SIG-M5 (cell line): ENCODE data around the gene SERPINE2.
"Not testable (repeated sequence)": the region's sequence is repeated elsewhere in the genome, so short reads cannot be mapped to it uniquely, and the experiment has no call there.

Source experiments
- DNase-seq: peaks from one replicate; lab custom pipeline; 2025; lab: John Stamatoyannopoulos, UW

Gene SERPINE2

DNA sequence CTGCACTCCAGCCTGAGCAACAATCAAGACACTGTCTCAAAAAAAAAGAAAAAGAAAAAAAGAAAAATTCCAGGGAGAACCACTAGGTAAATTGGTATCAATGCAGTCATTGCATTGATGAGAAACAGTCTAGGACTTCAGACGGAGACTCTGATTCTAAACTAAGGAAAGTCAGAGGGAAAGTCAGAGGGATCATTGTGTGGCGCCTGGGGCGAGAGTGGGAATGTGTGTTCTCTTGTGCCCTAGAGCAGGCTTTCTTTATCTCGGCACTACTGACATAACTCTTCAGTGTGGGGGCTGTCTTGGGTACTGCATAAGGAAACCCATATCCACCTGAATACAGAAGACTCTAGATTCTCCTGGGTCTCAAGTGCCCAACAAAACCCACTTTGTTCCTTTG, 24.8 kb downstream of the SERPINE2 start:
- no peak for DNase-seq

DNA sequence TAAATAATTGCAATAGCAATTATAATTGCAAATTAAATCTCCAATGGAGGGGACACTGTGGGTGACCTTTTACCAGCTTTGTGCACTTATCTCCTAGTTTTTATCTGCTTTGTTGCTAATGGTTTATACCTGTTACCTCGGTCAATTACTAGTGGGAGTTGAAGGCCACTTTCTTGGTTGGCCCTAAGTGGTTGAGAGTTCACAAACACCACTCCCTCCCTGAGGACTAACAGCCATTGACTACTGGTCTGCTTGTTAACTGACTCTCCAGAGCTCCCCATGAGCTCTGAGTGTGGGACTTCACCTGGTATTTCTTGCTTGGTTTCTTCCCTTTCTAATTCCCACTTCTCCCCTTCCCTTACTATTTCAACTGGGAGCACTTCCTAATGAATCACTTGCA, 27.2 kb downstream of the SERPINE2 start:
- no peak for DNase-seq

DNA sequence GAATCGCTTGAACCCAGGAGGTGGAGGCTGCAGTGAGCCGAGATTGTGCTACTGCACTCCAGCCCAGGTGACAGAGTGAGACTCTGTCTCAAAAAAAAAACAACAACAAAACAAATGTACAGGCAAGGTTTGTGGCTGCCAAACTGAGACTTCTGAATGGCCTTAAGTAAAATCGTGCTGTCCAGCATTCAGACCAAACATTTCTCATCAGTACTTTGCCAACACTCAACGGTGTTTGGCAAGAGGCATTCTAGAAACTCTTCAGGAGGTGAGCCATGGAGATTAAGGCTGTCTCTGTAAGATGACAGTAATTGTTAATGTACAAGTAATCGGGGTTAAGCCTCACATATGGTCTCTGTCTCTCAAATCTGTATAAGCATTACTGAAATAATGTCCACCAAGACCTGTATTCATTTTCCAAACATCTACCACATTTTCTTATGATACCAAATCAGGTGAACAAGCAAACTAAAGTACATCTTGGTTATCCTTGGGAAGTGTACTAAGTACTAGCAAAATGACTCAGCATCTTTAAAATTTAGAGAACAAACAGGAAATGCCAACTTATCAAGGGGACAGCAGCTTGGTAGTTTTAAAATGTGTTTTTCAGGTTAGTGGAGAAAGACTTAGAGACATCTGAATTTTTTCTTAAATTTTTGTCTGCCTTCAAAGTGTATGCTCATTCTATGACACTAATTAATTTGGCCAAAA, 29.3 kb downstream of the SERPINE2 start:
- DNase-seq: no peak

- DNase-seq: no peak
Measured at GRCh38 chr2:224008702-224009261, 30.3 kb downstream of the SERPINE2 start.

DNA sequence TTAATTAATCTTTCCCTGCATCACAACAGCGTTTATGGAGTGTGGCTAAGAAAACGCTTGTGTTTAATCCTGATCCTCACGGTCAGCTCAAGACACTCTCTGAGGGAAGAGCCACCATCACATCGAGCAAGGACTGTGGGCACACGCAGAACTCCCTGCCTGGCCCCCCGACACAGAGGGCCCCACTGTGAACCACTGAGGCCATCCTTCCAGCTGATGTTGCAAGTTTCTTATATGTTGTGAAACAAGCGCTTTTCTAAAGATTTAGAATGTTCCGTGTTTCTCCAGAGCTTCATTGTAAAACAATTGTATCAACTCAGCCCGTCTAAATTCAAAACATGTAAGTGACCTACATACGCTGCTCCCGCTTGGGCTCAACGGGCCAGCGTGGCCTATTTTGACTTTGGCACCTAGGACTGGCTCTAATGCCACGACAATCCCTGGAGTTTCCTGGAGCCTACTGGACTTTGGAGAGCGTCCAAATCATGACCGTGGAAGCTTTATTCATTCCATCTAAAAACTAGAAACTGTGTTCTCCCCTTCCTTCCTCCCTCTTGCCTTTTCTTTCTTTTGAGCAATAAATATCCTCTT, 34.9 kb downstream of the SERPINE2 start:
- no peak for DNase-seq

DNA sequence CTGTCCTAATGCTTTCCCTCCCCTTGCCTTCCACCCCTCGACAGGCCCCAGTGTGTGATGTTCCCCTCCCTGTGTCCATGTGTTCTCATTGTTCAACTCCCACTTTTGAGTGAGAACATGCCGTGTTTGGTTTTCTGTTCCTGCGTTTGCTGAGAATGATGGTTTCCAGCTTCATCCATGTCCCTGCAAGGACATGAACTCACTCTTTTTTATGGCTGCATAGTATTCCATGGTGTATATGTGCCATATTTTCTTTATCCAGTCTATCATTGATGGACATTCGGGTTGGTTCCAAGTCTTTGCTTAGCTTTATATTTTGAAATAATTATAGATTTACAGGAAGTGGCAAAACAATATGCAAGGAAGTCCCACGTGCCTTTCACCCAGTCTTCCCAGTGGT, 38.4 kb downstream of the SERPINE2 start:
- not testable (repeated sequence) for DNase-seq

GRCh38 chr2:223999862-224000261, 39.2 kb downstream of the SERPINE2 start:
- no peak for DNase-seq

- DNase-seq: no peak
Measured at GRCh38 chr2:223998948-223999347, 40.1 kb downstream of the SERPINE2 start.

DNA sequence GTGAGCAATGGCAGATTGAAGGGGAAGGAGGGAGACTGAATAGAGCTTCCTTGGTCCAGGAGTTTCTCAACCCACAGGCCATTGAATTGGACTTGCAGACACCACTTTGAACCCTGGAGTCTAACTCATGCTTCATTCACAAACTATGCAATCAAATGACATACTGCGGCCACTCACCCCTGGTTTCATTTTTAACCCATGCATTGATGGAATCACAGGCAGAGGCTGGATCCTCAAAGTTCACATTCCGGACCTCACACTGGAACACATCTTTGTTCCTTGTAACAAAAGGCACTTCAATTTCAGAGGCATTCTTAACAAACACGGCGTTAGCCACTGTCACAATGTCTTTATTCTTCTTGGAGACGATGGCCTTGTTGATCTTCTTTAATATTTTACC, 41.1 kb downstream of the SERPINE2 start:
- no peak for DNase-seq

GRCh38 chr2:223996391-223996790, 42.7 kb downstream of the SERPINE2 start:
- no peak for DNase-seq

GRCh38 chr2:223995569-223995968, 43.5 kb downstream of the SERPINE2 start:
- DNase-seq: no peak

DNA sequence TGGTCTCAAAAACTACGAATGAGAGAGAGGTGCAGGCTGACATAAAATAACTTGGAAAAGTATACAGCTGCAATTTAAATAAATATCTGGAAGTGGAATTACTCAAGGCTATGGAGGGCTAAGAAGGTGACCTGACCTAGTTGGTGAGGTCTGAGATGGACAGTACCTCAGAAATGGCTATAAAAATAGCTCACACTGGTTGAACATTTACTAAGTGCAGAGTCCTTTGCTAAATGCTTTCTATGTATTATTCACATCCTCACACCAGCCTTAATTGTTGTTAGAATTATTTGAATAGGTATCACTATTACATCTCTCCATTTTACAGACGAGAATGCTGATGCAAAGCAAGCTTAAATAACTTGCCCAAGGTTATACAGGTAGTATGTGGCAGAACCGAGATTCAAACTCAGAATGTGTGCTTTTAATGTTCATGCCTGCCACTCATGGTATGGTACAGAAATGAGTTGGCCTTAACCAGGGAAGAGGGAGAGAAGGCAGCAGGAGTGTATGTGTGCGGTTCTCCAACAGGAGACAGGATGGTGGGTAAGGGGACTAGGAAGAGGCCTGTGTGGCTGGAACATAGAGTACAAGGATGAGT, 44.4 kb downstream of the SERPINE2 start:
- DNase-seq: no peak

DNA sequence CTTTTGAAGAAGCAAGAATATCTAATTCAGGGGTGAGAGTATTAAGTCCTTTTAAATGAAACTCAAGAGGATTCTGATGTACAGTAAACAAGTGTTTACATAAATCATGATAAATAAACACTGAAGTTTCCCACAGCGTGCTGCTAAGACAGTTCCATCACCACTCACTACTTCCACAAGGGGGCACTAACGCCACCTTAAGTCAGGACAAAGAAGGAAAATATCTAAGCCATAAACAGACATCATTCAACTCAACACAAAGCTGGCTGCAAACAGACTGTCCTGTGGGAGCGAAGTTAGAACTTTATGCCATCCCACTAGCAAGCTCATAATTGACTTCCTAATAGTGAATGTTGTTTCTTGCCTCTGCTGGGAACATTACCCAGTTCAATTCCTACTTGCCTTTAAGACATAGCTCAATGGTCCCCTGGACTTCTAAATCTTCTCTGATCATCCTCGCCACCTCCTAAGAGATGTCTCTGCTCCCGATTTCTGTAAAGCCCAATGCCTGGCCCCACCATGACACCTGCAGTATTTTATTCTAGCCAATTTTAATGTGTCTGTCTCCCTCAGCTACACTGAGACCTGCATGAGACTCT, 45.4 kb downstream of the SERPINE2 start:
- no peak for DNase-seq

DNA sequence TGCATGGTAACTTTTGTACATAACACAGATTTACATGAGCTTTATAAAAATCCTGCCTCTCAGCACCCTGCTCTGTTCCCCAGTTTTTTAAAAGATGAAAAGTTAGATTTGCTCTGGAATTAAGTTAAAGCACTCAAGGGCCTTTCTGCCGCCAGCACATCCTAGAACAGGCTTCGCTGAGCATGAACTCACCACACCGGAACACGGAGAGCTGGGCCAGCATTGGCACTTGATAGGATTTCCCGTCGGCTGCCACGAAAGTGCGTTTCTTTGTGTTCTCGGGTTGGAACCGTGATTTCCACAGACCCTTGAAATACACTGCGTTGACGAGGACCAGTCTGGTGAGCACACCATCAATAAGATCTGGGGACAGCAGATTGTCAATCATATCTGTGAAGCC, 47.5 kb downstream of the SERPINE2 start:
- DNase-seq: no peak

- DNase-seq: no peak
Measured at GRCh38 chr2:223989856-223990232, 49.2 kb downstream of the SERPINE2 start.

DNA sequence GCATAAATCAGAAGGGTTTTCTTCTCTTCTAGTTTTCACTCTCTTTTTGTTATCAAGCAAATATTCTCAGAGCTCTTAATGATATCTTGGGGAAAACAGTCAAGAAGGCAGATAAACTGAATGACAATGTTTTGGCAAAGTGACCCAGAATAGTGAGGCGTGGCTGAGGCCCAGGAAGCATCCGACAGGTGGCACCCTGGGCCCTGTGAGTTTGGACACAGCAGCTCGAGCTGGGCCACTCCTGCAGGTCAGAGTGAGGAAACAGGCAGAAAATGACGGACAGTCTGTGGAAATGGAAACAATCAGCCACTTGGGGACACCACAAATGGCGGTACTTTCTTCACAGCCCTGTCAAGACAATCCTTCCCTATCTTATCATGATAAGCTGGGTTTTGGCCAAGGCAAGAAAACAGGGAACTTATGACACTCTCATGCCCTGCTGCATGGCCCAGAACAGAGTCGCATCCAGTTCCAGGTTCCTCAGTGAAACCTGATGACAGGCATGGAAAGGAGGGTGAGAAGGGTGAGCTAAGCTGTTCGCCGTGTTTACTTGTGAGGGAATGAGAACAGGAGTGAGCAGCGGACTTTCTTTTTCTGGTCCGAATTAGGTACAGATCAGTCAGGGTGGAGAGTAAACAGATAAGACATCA, 49.8 kb downstream of the SERPINE2 start:
- DNase-seq: no peak

DNA sequence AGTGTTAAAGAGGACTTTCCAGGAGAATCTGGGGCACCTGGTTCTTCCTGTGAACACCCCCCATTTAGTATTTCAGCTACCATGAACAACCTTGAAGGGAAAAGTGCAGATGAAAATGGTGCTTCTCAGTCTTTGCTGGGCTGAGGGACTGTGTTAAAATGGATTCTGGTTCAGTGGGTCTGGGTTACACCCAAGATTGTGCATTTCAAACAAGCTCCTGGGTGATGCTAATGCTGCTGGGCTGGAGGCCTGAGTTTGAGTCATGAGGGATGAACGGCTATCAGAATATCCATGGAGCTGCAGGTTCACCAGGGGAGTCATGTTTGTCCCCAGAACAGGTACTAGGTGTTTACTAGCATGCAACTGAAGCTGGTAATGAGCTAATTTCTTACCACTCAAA, 57.8 kb downstream of the SERPINE2 start:
- DNase-seq: no peak

GRCh38 chr2:223980803-223981202, 58.3 kb downstream of the SERPINE2 start:
- no peak for DNase-seq

GRCh38 chr2:223980397-223980735, 58.7 kb downstream of the SERPINE2 start:
- DNase-seq: no peak

- no peak for DNase-seq
Measured at GRCh38 chr2:223979730-223980396, 59.2 kb downstream of the SERPINE2 start.

DNA sequence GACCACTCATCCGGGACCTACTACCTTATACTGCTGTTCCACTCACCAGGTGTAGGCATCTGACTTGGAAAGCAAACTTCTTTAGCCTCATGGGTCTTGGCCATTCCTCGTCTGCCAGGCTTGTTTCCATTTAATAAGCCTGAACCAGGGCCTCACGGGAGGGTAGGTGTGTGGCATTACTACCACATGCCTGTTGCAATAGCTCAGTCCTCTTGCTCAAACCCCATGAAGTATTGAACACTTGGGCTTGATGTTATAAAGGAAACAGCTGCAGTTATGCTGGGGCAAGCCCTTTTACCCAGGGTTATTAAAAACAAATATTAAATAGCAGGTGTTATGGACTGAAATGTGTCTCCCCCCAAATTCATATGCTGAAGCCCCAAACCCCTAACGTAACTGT, 60.6 kb downstream of the SERPINE2 start:
- no peak for DNase-seq

GRCh38 chr2:223976635-223977226, 62.4 kb downstream of the SERPINE2 start:
- no peak for DNase-seq
